Suppressor macrophage treated with lipopolysaccharide for 4 hours (primary cell): ENCODE data around the gene GNG10.
"Not testable (repeated sequence)": the region's sequence is repeated elsewhere in the genome, so short reads cannot be mapped to it uniquely, and the experiment has no call there.

ENCODE experiments used
- DNase-seq: peaks from one replicate; pipeline ENCODE4 v3.0.0-alpha.2; 2020

Gene GNG10

DNA sequence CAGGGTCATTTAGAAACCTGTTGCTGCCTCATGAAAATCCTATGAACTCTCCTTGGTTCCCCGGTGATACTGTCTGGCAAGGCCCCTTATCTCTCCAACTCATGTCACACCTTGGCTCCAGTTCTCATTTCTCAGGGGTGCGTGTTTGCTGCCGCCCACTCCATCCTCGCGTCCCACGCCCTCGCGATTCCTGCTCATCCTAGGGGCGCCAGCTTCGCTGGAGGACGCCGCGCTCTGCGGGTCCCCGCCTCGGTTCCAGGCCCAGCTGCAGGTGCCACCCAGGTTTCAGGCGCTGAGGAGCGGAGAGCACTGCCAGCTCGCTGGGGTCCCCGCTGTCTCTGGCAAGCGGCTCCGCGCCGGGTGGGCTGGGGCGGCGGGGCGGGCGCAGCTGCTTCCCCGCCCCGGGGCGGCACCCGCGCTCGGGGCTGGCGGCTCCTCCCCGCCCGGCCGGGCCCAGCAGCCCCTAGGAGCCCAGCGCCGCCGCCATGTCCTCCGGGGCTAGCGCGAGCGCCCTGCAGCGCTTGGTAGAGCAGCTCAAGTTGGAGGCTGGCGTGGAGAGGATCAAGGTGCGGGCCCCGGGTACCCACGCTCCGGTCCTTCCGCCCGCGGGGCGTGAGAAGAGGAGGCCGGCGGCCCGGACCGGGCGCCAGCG, at the start of gene GNG10:
TSS of gene GNG10 (plus strand) at position 456 of the 652 bp plus-strand sequence. CDS start at position 486, 30 bp downstream.
- peak; percentile 81 for DNase-seq

DNA sequence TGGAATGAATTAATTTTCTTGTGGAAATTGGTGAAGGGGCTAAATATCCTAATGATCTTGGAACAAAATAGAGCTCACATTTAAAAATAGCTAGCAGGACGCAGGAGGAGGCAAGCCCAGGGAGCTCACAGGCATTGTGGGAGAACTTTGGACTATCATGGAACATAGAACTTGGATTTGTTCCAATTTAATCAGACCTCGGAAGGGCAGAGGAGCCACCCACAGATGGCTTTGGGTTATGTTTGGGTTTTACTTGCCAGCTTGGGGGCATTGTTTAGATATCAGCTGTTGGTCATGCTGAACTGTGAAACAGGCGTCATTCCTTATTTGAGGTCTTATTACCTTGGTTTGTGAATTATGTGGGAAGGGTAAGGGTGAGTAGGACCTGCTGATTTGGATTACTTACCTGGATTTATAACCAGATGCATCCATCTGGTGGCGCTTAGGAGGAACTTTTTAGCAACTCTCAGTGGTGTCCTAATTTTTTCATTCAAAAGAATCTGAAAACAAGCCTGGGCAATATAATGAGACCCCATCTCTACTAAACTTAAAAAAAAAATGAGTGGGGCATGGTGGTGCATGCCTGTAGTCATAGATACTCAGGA, 47.9 kb upstream of the GNG10 start:
- no peak for DNase-seq

- DNase-seq = no peak
Measured at GRCh38 chr9:111615928-111616327, 45.5 kb upstream of the GNG10 start.

- DNase-seq = not testable (repeated sequence)
Measured at GRCh38 chr9:111617349-111617748, 44.1 kb upstream of the GNG10 start.

GRCh38 chr9:111621895-111622480, 39.4 kb upstream of the GNG10 start:
- no peak for DNase-seq

DNA sequence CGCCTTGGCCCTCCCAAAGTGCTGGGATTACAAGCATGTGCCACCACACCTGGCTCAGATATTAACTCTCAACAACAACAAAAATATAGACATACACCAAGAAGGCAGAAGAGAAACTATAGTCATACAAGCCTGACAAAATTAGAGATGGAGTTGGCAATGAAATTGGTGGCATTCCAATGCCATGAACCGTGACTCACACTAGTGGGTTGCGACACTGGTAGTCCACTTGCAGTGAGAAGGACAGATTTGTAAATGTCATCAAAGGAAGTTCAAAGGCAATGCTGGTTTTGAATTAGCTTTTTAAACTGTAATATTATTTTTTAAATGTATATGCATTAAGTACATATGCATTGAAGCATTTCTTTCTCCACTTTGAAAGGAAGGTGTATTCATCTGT, 38.8 kb upstream of the GNG10 start:
- DNase-seq = peak; percentile 88

GRCh38 chr9:111627260-111627963, 34.0 kb upstream of the GNG10 start:
- DNase-seq = no peak

GRCh38 chr9:111628411-111628810, 33.0 kb upstream of the GNG10 start:
- DNase-seq = peak; percentile 32

DNA sequence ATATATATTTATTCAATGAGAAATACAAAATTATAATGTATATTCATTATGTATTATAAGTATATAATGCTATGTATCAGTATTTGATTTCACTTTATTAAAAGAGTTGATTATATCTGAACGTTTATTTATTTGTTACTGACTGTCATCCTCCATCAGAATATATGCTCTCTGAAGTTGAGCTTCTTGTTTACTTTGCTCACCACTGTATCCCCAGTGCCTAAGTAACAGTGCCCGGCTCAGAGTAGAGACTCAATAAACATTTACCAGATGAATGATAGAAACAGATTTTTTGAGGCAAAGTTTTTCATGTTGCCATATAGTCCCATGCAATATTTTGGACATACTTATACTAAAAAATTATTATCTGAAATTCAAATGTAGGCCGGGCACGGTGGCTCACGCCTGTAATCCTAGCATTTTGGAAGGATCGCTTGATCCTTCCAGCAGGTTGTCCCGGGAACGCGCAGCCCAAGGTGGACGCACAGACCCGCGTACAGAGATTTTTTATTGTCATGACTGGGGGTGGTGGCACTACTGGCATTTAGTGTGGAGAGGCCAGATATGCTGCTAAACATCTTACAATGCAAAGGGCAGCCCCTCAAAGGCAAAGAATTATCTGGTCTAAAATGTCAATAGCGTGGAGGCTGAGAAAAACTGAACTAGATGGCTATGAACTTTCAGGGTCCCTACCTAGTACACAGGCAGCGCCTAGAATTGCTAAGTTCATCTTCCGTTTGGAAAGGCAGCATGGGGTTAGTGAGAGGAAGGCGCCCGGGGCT, 31.0 kb upstream of the GNG10 start:
- no peak for DNase-seq

DNA sequence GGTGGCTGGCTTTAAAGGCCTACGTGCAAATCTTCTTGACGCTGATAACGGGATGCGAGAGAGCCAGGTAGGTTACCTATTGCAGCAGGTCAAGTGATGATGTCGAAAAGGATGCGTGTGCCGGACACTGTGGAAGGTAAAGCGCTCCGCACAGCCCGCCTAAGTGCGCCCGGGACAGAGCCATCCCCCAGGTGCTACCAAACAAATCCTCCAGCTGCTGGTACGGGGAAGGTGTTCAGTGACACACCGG, 30.5 kb upstream of the GNG10 start:
- no peak for DNase-seq

DNA sequence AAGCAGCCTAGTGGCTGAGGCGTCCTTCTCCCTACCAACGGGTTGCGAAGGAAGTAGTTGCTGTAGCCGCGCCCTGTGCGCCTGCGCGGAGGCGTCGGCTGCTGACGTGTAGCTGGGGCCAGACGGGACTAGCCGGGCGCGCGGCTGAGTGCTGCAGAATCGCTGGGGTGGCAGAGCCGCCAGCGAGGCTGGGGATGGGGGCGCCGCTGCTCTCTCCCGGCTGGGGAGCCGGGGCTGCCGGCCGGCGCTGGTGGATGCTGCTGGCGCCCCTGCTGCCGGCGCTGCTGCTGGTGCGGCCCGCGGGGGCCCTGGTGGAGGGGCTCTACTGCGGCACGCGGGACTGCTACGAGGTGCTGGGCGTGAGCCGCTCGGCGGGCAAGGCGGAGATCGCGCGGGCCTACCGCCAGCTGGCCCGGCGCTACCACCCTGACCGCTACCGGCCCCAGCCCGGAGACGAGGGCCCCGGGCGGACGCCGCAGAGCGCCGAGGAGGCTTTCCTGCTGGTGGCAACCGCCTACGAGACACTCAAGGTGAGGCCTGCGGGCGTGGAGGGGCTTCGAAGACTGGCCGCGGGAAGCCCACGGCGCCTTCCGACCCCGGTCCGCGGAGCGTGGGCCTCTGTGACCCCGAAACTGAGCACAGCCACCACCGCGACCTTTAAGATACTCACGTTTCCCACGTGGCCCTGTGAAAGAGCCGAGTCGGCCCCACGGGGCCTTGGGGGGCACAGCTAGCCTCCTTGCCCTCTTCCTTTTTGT, 30.0 kb upstream of the GNG10 start, which contains the start of gene DNAJC25:
TSS of gene DNAJC25 (plus strand) at position 121 of the 758 bp plus-strand sequence. CDS start at position 195, 74 bp downstream.
- DNase-seq = peak; percentile 99

DNA sequence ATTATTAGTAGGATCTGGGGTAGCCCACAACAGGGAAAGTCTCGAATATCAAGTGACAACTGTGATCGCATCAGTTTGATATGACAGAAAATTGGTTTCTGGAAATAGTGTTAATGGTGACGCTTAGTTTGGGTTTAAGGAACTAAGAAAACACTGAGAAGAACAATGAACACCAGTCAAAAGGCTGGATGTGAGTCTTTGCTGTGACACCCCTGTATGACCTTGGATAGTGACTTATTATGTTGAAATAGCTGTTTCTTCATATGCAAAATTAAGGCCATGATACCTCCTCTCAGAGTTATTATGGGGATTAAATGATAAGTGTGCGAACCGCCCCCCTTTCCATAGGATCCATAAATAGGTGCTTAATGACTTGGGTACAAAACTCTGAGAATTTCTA, 29.3 kb upstream of the GNG10 start:
- DNase-seq = peak; percentile 65

GRCh38 chr9:111632695-111633388, 28.6 kb upstream of the GNG10 start:
- DNase-seq = no peak

- DNase-seq = no peak
Measured at GRCh38 chr9:111633389-111633736, 28.0 kb upstream of the GNG10 start.

GRCh38 chr9:111634860-111635259, 26.5 kb upstream of the GNG10 start:
- DNase-seq = no peak

- DNase-seq = no peak
Measured at GRCh38 chr9:111637421-111637950, 23.9 kb upstream of the GNG10 start.

GRCh38 chr9:111644195-111644772, 17.1 kb upstream of the GNG10 start:
- DNase-seq = no peak

DNA sequence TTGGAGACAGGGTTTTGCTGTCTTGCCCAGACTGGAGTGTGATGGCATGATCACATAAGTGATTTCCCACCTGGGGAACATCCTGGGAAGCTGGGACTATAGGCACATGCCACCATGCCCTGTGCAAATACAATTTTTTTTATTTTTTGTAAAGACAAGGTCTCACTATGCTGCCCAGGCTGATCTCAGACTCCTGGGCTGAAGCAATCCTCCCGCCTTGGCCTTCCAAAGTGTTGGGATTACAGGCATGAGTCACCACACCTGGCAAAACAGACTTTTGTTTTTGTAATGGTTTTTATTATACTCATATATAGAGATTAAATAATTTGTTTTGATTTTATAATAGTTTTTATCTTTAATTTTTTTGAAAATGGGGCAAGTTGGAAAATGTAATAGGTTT, 15.6 kb upstream of the GNG10 start:
- no peak for DNase-seq

- DNase-seq = no peak
Measured at GRCh38 chr9:111646417-111646816, 15.0 kb upstream of the GNG10 start.

- DNase-seq = peak; percentile 77
Measured at GRCh38 chr9:111648066-111648465, 13.3 kb upstream of the GNG10 start.

- no peak for DNase-seq
Measured at GRCh38 chr9:111649016-111649415, 12.4 kb upstream of the GNG10 start.
